Osteoblast (primary cell): Measurements from ENCODE around the gene PLEKHB1. TPM values are rescaled to one million over a fixed set of nuclear protein-coding genes. Genes with fewer than 3 reads are reported as not detected.

Experiments
- DNase-seq: peaks from one replicate; pipeline ENCODE4 v3.0.0; 2011; ENCODE audit warnings: low spot score, mixed read lengths; ENCODE audit not compliant: insufficient read length; ENCODE audit errors: missing footprints
- H2AFZ ChIP-seq: 2 replicates; pipeline ENCODE4 v1.6.0; 2011; ENCODE audit warnings: mild to moderate bottlenecking, low read length
- H3K27ac ChIP-seq: 2 replicates; pipeline ENCODE4 v1.5.1; 2011; ENCODE audit warnings: mild to moderate bottlenecking, low read depth, low read length, moderate library complexity
- H3K27me3 ChIP-seq: 2 replicates; pipeline ENCODE4 v1.6.0; 2012; ENCODE audit warnings: mild to moderate bottlenecking, control low read depth, inconsistent platforms, low read length, moderate library complexity; ENCODE audit not compliant: insufficient read depth
- H3K36me3 ChIP-seq: 2 replicates; pipeline ENCODE4 v1.5.1; 2011; ENCODE audit warnings: mild to moderate bottlenecking, low read length, control low read depth, moderate library complexity; ENCODE audit not compliant: insufficient read depth
- H3K4me1 ChIP-seq: 2 replicates; pipeline ENCODE4 v1.5.1; 2011; ENCODE audit warnings: mild to moderate bottlenecking, low read length, control low read depth, moderate library complexity; ENCODE audit not compliant: insufficient read depth
- H3K4me2 ChIP-seq: 2 replicates; pipeline ENCODE4 v1.6.0; 2011; ENCODE audit warnings: mild to moderate bottlenecking, low read length; ENCODE audit not compliant: insufficient read depth
- H3K4me3 ChIP-seq: fragments of 200-600 bp; sonication (generic); 3 replicates; pipeline ENCODE4 v1.5.1; 2012; ENCODE audit warnings: mild to moderate bottlenecking, low read length, inconsistent platforms; ENCODE audit not compliant: insufficient read depth
- H3K79me2 ChIP-seq: 2 replicates; pipeline ENCODE4 v1.6.0; 2012; ENCODE audit warnings: mild to moderate bottlenecking, low read length, control low read depth, inconsistent platforms; ENCODE audit not compliant: insufficient read depth
- H3K9me3 ChIP-seq: 2 replicates; pipeline ENCODE4 v1.5.1; 2011; ENCODE audit warnings: low read depth, low read length, control low read depth
- H4K20me1 ChIP-seq: 2 replicates; pipeline ENCODE4 v1.6.0; 2012; ENCODE audit warnings: mild to moderate bottlenecking, low read length, control low read depth; ENCODE audit not compliant: insufficient read depth
- CTCF ChIP-seq: IDR thresholded peaks from 2 replicates; pipeline ENCODE4 v1.5.1; 2011; ENCODE audit warnings: mild to moderate bottlenecking, low read depth, low read length, moderate library complexity; ENCODE audit errors: extremely low read depth
- total RNA-seq: library from RNA; depleted of rRNA; stranded (reverse); fragments of >200 nt; gene quantifications from 2 replicates; pipeline ENCODE4 v1.2.3, GENCODE V29; 2012

The PLEKHB1 gene
- 0.36 and 1.8 TPM in 2 replicates for total RNA-seq

- peak within 1 kb of the TSS; percentile 51 for H3K4me3 ChIP-seq
- H3K79me2 ChIP-seq: no peaks in the 10 kb centered on the region
- peak within 1 kb of the TSS; percentile 47 for H2AFZ ChIP-seq
- H3K27me3 ChIP-seq: peaks cover 12% of the 10 kb centered on the region
- H3K4me1 ChIP-seq: no peaks in the 10 kb centered on the region
- no peaks in the 10 kb centered on the region for H3K36me3 ChIP-seq
- peak within 1 kb of the TSS; percentile 60 for H3K4me2 ChIP-seq
- no peaks in the 10 kb centered on the region for H4K20me1 ChIP-seq
- H3K9me3 ChIP-seq: no peaks in the 10 kb centered on the region
- no peak within 1 kb of the TSS for H3K27ac ChIP-seq
- DNase-seq: peak; percentile 71
- TF ChIP-seq CTCF: no peak
Measured at GRCh38 chr11:73645972-73646631, at the start of gene PLEKHB1. Gene PLEKHB1 (plus strand): TSS chr11:73646581. CDS start chr11:73646609, 28 bp downstream.

- H3K4me2 ChIP-seq: peak overlapping the region; percentile 91
- H3K36me3 ChIP-seq: no peaks in the 10 kb centered on the region
- H3K4me3 ChIP-seq: peak overlapping the region; percentile 82
- H3K27ac ChIP-seq: peak overlapping the region; percentile 75
- peaks cover 14% of the 10 kb centered on the region for H3K4me1 ChIP-seq
- H4K20me1 ChIP-seq: peaks cover 24% of the 10 kb centered on the region
- H3K79me2 ChIP-seq: peaks cover 48% of the 10 kb centered on the region
- no peaks in the 10 kb centered on the region for H3K27me3 ChIP-seq
- peak; percentile 11 for DNase-seq
- peak overlapping the region; percentile 75 for H2AFZ ChIP-seq
- no peaks in the 10 kb centered on the region for H3K9me3 ChIP-seq
- TF ChIP-seq CTCF: no peak
Measured at GRCh38 chr11:73597336-73597955, 48.9 kb upstream of the PLEKHB1 start.

GRCh38 chr11:73597956-73598718 lies 48.2 kb upstream of the PLEKHB1 start, which contains the start of gene FAM168A:
Gene FAM168A (minus strand): TSS chr11:73598112. CDS start chr11:73468474, 129,638 bp downstream.
- Histone ChIP-seq H4K20me1 (peaks cover 22% of the 10 kb centered on the region), H3K4me2 (peak within 1 kb of the TSS; percentile 94), H3K36me3 (no peaks in the 10 kb centered on the region), H3K79me2 (peaks cover 45% of the 10 kb centered on the region), H3K9me3 (no peaks in the 10 kb centered on the region), H3K4me1 (peaks cover 14% of the 10 kb centered on the region), H3K27me3 (no peaks in the 10 kb centered on the region), H2AFZ (peak within 1 kb of the TSS; percentile 98), H3K4me3 (peak within 1 kb of the TSS; percentile 82), H3K27ac (peak within 1 kb of the TSS; percentile 75)
- peak; percentile 98 for DNase-seq
- TF ChIP-seq CTCF: no peak
